HT-29 (cell line): ENCODE results near the gene DNASE1L2. TPM values are rescaled to one million over a fixed set of nuclear protein-coding genes. Genes with fewer than 3 reads are reported as not detected.
"Not testable (repeated sequence)": the region's sequence is repeated elsewhere in the genome, so short reads cannot be mapped to it uniquely, and the experiment has no call there.

ENCODE experiments used
- DNase-seq: peaks from one replicate; pipeline ENCODE4 v3.0.0-alpha.2; 2015; ENCODE audit warnings: low spot score
- total RNA-seq: library from RNA; depleted of rRNA; stranded (reverse); fragments of >200 nt; shearing (Covaris generic); gene quantifications from 2 replicates; pipeline ENCODE4 v1.2.3, GENCODE V29; 2014

Gene DNASE1L2
- total RNA-seq, 1 experiment from 2014 or later: 3.1 TPM

GRCh38 chr16:2238150-2238837, 2.0 kb downstream of the DNASE1L2 start:
- DNase-seq: no peak

- DNase-seq: peak; percentile 74
Observed at GRCh38 chr16:2238838-2239675, 2.8 kb downstream of the DNASE1L2 start.

- not testable (repeated sequence) for DNase-seq
Observed at GRCh38 chr16:2240331-2240730, 4.1 kb downstream of the DNASE1L2 start.

- DNase-seq: no peak
Observed at GRCh38 chr16:2242598-2242997, 6.4 kb downstream of the DNASE1L2 start.

- no peak for DNase-seq
Observed at GRCh38 chr16:2243031-2243528, 6.8 kb downstream of the DNASE1L2 start.

GRCh38 chr16:2243781-2244180, 7.5 kb downstream of the DNASE1L2 start:
- no peak for DNase-seq

GRCh38 chr16:2244301-2244700, 8.1 kb downstream of the DNASE1L2 start:
- DNase-seq: no peak

- DNase-seq: no peak
Observed at GRCh38 chr16:2244926-2245795, 8.9 kb downstream of the DNASE1L2 start.

- DNase-seq: no peak
Observed at GRCh38 chr16:2246301-2246885, 10.1 kb downstream of the DNASE1L2 start.

- peak; percentile 68 for DNase-seq
Observed at GRCh38 chr16:2250652-2251295, 14.5 kb downstream of the DNASE1L2 start.

GRCh38 chr16:2251296-2252111, 15.3 kb downstream of the DNASE1L2 start, which contains the start of gene ECI1:
Gene ECI1 (minus strand): TSS chr16:2251587. CDS start chr16:2251566, 21 bp downstream.
- DNase-seq: peak; percentile 96

GRCh38 chr16:2252806-2253148, 16.5 kb downstream of the DNASE1L2 start:
- peak; percentile 18 for DNase-seq

- no peak for DNase-seq
Observed at GRCh38 chr16:2253293-2253692, 17.0 kb downstream of the DNASE1L2 start.

- no peak for DNase-seq
Observed at GRCh38 chr16:2256531-2257140, 20.4 kb downstream of the DNASE1L2 start.

GRCh38 chr16:2257726-2258125, 21.5 kb downstream of the DNASE1L2 start:
- DNase-seq: no peak

GRCh38 chr16:2258530-2258929, 22.3 kb downstream of the DNASE1L2 start:
- DNase-seq: not testable (repeated sequence)

- no peak for DNase-seq
Observed at GRCh38 chr16:2260250-2260649, 24.0 kb downstream of the DNASE1L2 start.

GRCh38 chr16:2263026-2263425, 26.8 kb downstream of the DNASE1L2 start:
- not testable (repeated sequence) for DNase-seq

- DNase-seq: peak; percentile 43
Observed at GRCh38 chr16:2266887-2267286, 30.6 kb downstream of the DNASE1L2 start.
